ENCODE data around the gene MEGF6. TPM values are rescaled to one million over a fixed set of nuclear protein-coding genes. Genes with fewer than 3 reads are reported as not detected.

Gene MEGF6
- total RNA-seq, 4 donors from 2014 or later: 66.7 to 120 (median 74.5) TPM

DNA sequence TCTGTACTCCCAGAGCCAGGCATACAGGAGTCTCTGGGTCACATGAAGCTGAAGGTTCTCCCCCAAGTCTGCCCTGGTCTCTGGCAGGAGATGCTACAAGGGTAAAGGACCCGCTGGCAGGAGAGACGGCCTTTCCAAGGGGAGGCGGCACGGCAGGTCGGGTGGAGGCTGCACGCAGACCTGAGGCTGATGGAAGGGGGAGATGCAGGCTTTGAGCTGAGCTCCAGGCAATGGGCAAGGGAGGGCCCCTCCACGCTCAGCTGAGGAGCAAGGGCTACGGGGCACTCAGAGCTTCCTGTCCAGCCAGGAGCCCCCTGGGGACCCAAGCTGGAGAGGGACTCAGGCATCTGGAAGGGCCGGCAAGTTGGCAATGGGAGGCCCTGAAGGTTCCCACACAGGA lies 50.3 kb downstream of the MEGF6 start:
- Histone ChIP-seq H3K4me3 (no peak overlapping the region), H3K27me3 (peaks cover 6% of the 10 kb centered on the region), H3K36me3 (no peaks in the 10 kb centered on the region), H3K27ac (peak overlapping the region; percentile 32), H3K9me3 (no peaks in the 10 kb centered on the region), H3K4me1 (peaks cover 25% of the 10 kb centered on the region)
- 94% methylated on average over 9 of the region's 9 CpGs for WGBS
- TF ChIP-seq, protein P1, sequence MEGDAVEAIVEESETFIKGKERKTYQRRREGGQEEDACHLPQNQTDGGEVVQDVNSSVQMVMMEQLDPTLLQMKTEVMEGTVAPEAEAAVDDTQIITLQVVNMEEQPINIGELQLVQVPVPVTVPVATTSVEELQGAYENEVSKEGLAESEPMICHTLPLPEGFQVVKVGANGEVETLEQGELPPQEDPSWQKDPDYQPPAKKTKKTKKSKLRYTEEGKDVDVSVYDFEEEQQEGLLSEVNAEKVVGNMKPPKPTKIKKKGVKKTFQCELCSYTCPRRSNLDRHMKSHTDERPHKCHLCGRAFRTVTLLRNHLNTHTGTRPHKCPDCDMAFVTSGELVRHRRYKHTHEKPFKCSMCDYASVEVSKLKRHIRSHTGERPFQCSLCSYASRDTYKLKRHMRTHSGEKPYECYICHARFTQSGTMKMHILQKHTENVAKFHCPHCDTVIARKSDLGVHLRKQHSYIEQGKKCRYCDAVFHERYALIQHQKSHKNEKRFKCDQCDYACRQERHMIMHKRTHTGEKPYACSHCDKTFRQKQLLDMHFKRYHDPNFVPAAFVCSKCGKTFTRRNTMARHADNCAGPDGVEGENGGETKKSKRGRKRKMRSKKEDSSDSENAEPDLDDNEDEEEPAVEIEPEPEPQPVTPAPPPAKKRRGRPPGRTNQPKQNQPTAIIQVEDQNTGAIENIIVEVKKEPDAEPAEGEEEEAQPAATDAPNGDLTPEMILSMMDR (IDR thresholded peaks at IDR 0.05): no peak
- TF ChIP-seq EP300 (IDR thresholded peaks at IDR 0.05): no peak
- no peak for TF ChIP-seq POLR2A (IDR thresholded peaks at IDR 0.05)
- no peak for TF ChIP-seq POLR2AphosphoS5 (IDR thresholded peaks at IDR 0.05)
- DNase-seq (ENCODE audit: low spot score in 2 of 2): no peak

DNA sequence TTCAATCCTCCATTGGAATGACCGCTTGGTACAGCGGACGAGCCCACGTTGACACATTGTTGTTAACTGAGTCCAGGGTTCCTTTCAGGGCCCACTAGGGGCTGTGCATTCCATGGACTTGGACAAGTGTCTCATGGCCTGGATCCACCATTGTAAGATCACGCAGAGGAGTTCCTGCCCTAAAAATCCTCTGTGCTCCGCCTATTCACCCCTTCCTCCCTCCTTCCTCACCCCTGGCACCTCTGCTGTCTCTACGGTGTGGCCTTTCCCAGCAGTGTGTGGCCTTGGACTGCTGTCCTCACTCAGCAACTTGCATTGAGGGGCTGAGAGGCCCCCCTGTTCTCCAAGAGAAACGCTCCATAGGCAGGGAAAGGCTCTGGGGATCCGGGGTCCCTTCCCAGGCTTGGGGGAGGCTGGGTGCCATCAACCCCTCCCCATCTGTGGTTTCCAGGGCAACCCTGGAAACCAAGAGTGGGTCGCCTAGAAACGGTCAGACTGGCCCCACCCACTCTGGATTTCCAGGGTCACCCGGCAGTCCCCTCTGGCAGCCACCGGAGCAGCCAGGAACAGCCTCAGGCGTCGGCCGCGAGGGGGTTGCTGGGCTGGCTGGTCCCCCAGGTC lies 50.9 kb downstream of the MEGF6 start:
- Histone ChIP-seq H3K27me3 (peaks cover 6% of the 10 kb centered on the region), H3K27ac (peak overlapping the region; percentile 32), H3K9me3 (no peaks in the 10 kb centered on the region), H3K4me3 (no peak overlapping the region), H3K4me1 (peaks cover 31% of the 10 kb centered on the region), H3K36me3 (no peaks in the 10 kb centered on the region)
- 64% methylated on average over 11 of the region's 17 CpGs for WGBS
- no peak for DNase-seq (ENCODE audit: low spot score in 2 of 2)
- TF ChIP-seq, protein P1 (IDR thresholded peaks at IDR 0.05): no peak
- TF ChIP-seq POLR2AphosphoS5 (IDR thresholded peaks at IDR 0.05) (no peak), EP300 (IDR thresholded peaks at IDR 0.05) (no peak), POLR2A (IDR thresholded peaks at IDR 0.05) (no peak)

DNA sequence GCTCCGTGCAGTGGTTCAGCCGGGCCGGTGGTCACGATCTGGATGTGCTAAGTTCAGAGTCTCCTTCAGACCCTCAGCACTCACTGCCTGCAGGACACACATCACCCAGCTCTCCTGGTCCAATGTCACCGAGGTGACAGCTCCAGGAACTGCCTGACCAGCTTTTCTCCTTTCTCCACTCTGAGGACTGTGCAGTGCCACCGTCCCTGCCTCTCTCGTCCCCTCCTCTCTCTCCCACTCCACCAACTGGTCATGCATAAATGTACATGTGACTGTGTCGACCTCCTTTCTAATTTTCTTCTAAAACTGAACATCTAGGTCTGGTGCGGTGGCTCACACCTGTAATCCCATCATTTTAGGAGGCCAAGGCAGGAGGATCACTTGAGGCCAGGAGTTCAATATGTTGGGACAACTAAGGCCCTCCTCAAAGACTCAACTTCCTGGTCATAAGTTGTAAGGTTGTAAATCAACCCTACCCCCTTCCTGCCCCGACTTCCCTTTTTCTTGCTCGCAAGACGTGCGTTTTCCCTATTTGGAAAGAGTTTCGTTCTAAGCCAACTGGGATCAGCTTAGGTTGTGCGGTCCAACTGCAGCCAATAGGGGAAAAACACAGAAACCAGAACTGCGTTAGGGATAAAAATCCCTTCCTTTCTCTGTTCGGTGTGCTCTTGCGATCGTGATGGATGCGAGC lies 53.1 kb downstream of the MEGF6 start:
- Histone ChIP-seq H3K27ac (no peak overlapping the region), H3K4me1 (peaks cover 53% of the 10 kb centered on the region), H3K36me3 (no peaks in the 10 kb centered on the region), H3K9me3 (no peaks in the 10 kb centered on the region), H3K4me3 (no peak overlapping the region), H3K27me3 (peaks cover 5% of the 10 kb centered on the region)
- no peak for DNase-seq (ENCODE audit: low spot score in 2 of 2)
- TF ChIP-seq POLR2AphosphoS5 (IDR thresholded peaks at IDR 0.05): no peak
- TF ChIP-seq POLR2A (IDR thresholded peaks at IDR 0.05): no peak
- TF ChIP-seq EP300 (IDR thresholded peaks at IDR 0.05): no peak
- TF ChIP-seq, protein P1 (IDR thresholded peaks at IDR 0.05): no peak
- WGBS: 92% methylated on average over 19 of the region's 20 CpGs

DNA sequence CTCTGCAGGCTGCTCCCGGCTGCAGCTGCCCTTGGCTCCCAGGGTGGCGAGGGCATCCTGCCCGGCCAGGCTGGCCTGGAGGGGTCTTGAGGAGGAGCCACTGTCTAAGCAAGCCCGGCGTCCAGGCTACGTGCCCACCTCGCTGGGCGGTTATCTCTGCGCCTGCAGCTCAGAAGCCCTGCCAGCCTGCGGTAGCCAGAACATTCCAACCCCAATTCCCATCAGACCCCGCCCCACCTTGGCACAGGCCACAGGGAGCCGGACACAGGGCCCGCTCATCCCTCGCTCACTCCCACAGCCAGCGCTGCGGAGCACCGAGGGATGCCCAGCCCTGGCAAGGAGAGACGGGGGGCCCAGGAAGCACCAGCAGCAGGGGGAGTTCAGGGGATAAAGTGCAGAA lies 53.9 kb downstream of the MEGF6 start:
- peaks cover 5% of the 10 kb centered on the region for H3K27me3 ChIP-seq
- no peak overlapping the region for H3K27ac ChIP-seq
- TF ChIP-seq POLR2AphosphoS5 (IDR thresholded peaks at IDR 0.05) (no peak), POLR2A (IDR thresholded peaks at IDR 0.05) (no peak), EP300 (IDR thresholded peaks at IDR 0.05) (no peak)
- TF ChIP-seq, protein P1 (IDR thresholded peaks at IDR 0.05): no peak
- DNase-seq (ENCODE audit: low spot score in 2 of 2): no peak
- H3K4me1 ChIP-seq: peaks cover 60% of the 10 kb centered on the region
- no peak overlapping the region for H3K4me3 ChIP-seq
- no peaks in the 10 kb centered on the region for H3K9me3 ChIP-seq
- 40% methylated on average over 1 of the region's 18 CpGs for WGBS
- no peaks in the 10 kb centered on the region for H3K36me3 ChIP-seq

DNA sequence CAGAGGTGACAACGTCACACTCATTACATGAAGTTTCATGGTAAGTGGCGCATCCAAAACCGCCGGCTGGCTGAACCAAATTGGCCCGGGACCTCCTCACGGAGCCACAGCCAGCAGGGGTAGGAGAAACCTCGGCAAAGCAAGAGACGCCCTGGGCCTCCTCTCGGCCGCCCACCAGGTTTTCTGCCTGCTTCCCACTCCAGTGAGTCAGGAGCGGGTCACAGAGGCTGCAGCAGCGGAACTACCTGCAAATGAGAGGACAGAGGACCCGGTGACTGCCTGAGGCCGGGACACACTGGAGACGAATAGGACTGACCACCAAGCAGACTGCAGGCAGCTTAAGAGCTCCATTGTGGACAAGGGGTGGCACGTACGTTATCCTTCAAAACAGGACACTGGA lies 55.0 kb downstream of the MEGF6 start:
- H3K36me3 ChIP-seq: no peaks in the 10 kb centered on the region
- H3K27ac ChIP-seq: no peak overlapping the region
- H3K9me3 ChIP-seq: no peaks in the 10 kb centered on the region
- peaks cover 56% of the 10 kb centered on the region for H3K4me1 ChIP-seq
- no peak overlapping the region for H3K4me3 ChIP-seq
- no peak for DNase-seq (ENCODE audit: low spot score in 2 of 2)
- TF ChIP-seq EP300 (IDR thresholded peaks at IDR 0.05) (no peak), POLR2A (IDR thresholded peaks at IDR 0.05) (no peak), POLR2AphosphoS5 (IDR thresholded peaks at IDR 0.05) (no peak)
- TF ChIP-seq, protein P1 (IDR thresholded peaks at IDR 0.05): no peak
- 86% methylated on average over 15 of the region's 17 CpGs for WGBS
- H3K27me3 ChIP-seq: peaks cover 5% of the 10 kb centered on the region

Data from suprapubic skin (tissue), 4 donors.